HG03520 (cell line): ENCODE measurements around the gene MRPL1.
"Not testable (repeated sequence)": the region's sequence is repeated elsewhere in the genome, so short reads cannot be mapped to it uniquely, and the experiment has no call there.

Source experiments
- ATAC-seq: cut with Tn5 transposase; IDR thresholded peaks from one replicate; pipeline ENCODE4 v1.9.1; 2021; ENCODE audit warnings: mild to moderate bottlenecking, moderate library complexity; ENCODE audit not compliant: unreplicated experiment

The MRPL1 gene

GRCh38 chr4:77849278-77849965 is 13.2 kb upstream of the MRPL1 start:
- ATAC-seq, result no peak

GRCh38 chr4:77852892-77853495 is 9.6 kb upstream of the MRPL1 start:
- peak; percentile 92 for ATAC-seq

GRCh38 chr4:77854431-77855111 is 8.1 kb upstream of the MRPL1 start:
- ATAC-seq, result no peak

GRCh38 chr4:77856152-77856551 is 6.5 kb upstream of the MRPL1 start:
- ATAC-seq, result no peak

DNA sequence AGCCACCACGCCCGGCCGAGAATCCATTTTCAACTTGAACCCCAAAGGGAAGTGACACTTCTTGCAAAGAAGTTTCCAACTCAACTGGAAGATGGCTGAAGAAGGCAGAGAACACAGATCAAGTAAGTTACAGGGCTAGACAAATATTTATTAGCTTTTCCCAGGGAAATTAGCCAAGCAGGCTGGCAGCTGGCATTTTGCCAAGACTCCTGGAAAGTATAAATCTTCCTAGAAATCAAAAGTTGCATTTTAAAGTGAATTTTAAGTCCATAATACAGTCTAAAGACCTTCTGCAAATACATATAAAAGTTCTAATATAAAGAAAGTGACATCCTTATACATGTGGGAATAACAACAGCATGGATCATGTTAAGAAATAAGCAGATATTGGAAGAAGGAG is 3.4 kb upstream of the MRPL1 start:
- no peak for ATAC-seq

DNA sequence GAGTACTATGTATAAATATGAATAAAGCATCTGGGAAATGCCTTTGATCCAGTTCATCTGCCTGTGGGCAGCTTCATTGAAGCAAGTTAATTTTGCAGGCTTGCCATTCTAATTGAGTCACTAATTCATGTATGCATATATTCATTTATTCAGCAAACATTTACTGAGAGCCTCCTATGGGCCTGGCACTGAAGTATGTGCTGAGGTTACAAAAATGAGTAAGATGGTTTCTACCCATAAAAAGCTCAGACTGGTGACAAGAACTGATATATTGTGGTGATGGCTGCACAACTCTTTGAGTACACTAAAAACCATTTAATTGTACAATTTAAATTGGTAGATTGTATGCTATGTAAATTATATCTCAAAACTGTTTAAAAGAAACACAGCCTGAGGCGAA is 1.1 kb upstream of the MRPL1 start:
- no peak for ATAC-seq

GRCh38 chr4:77863341-77863740 is 711 bp downstream of the MRPL1 start:
- ATAC-seq, result not testable (repeated sequence)

GRCh38 chr4:77865259-77865658 is 2.6 kb downstream of the MRPL1 start:
- ATAC-seq, result no peak

- ATAC-seq, result no peak
Observed at GRCh38 chr4:77872723-77873445, 10.3 kb downstream of the MRPL1 start.

GRCh38 chr4:77877167-77877566 is 14.5 kb downstream of the MRPL1 start:
- ATAC-seq, result no peak

DNA sequence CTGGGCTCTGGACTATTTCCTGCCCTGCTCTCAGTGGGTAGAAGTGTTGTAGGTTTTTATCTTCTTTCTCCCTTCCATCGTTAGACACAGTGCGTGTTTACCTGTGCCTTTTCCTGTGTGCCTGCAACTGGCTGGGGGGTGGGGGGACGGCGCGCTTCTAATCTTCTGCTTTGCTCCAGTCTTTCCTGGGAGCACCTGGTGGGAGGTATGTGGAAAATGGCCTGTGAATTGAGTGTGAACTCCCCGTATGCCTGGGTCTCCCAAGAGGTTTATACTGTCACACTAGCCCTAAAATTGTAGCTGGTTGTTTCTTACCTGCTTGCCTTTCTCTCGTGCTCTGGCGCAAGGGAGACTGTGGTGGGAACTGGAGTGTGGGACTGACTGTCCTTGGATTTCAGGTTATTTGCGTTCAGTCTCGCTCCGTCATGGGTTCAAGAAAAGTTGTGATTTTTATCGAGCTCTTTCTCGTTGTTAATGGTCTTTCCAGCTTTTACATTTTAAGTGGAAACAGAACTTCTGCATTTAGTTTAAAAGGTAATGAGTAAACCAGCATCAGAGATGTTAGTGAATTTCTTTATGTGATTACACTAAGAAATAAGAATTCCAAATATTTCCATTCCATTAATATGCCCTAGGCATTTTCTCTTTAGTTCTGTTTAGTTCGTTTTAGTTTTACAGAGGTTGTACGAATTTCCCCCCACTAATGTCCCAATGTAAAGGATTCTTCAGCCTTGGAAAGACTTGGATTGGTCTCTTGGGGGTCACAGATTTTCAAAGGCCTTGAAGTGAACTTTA is 15.3 kb downstream of the MRPL1 start:
- no peak for ATAC-seq

- ATAC-seq, result no peak
Observed at GRCh38 chr4:77880784-77881183, 18.2 kb downstream of the MRPL1 start.

- ATAC-seq, result no peak
Observed at GRCh38 chr4:77881460-77882295, 19.0 kb downstream of the MRPL1 start.

DNA sequence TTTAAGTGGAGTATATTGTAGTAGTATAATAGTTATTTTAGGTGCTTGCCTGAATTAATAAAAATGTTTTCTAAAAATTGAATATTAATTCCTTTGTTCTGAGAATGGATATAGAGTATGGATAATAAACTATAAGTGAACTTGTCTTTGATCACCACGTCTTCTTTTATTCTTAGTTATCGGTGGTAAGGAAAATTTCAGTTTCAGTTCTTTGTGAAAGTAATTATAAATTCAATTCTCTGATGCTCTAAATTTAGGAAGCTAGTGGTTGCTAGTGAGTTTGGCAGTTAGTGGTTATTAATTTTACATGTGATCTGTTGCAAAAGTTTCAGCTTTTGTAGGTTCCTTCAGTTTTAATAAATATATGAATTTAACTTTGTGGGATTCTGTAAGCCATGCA is 30.8 kb downstream of the MRPL1 start:
- ATAC-seq, result peak; percentile 60

GRCh38 chr4:77899607-77900006 is 37.0 kb downstream of the MRPL1 start:
- no peak for ATAC-seq

- ATAC-seq, result no peak
Observed at GRCh38 chr4:77903186-77903585, 40.6 kb downstream of the MRPL1 start.

DNA sequence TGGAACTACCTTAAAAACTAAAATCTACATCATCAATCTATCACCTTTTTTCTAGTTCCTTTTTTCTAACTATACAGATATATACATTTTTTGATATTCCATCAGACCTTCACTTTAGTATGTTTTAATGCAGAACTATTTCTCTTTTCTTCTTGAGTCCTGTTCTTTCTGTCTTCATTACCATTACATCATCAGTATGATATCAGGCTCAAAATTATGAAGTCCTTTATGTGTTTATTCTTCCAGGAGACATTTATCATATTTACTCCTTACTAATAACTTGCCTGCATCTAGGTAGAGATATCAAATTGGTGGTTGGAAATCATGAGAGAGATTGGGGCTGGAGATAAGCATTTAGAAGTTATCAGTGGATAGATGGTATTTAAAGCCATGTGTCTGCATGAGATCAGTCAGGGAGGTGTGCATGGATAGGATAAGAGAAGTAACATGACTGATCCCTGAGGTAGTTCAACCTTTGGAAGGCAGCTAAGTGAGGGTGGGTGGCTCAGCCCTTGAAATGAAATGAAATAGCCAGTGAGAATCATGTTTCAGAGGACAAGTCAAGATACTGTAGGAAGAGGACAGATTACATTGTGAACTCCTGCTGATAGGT is 43.1 kb downstream of the MRPL1 start:
- ATAC-seq, result no peak

- ATAC-seq, result no peak
Observed at GRCh38 chr4:77910676-77911075, 48.0 kb downstream of the MRPL1 start.

GRCh38 chr4:77911091-77911490 is 48.5 kb downstream of the MRPL1 start:
- ATAC-seq, result no peak
